GM18951 (cell line): ENCODE data around the gene PIGU.

Experiments used
- POLR2A ChIP-seq: IDR thresholded peaks from 4 replicates; pipeline ENCODE4 v1.6.1; 2011; ENCODE audit warnings: mild to moderate bottlenecking; ENCODE audit not compliant: insufficient read length, insufficient read depth; ENCODE audit errors: extremely low read depth
- in situ Hi-C: fragments of 300-500 bp; cut with MboI; formaldehyde crosslinking; loops from one replicate; pipeline ENCODE4 v1.12.0; 2022; ENCODE audit warnings: low sequenced_read_pairs, mixed read lengths, inconsistent platforms; ENCODE audit not compliant: unreplicated experiment

The PIGU gene

DNA sequence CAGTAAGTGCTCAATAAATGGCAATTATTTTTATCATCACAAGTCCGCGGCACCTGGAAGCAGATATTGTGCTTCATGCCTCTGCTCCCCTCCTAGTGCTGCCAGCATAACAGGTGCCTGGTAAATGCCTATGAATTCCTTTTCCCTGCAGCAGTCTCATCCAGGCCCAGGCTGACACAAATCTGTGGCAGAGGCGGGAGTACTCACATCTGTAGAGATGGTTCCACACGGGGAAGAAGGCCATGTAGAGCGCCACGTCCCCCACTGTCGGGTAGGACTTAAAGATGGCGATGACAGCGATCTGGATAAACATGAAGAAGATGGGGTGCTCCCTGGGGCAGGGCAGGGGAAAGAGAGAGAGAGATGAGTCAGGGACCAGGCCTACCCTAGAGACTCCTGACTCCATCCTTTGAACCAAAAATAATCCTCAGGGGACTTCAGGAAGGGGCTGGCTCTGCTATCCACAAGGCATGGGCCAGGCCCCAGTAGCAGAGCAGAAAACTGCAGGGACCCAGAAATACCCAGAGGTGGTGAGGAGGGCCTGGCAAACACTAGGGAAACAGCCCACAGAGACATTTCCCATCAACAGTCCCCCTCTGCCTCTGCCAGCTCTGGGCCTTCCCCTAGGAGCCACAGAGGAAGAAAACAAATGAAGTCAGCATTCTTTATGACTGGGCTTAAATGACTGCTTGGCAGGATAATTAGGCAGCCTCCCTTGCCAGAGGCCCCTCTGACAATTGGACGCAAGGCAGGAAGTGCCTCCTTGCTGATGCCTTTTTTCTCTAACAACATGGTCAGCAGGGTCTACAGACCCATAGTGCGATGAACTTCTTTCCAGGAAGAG is 95.3 kb downstream of the PIGU start:
- TF ChIP-seq POLR2A, result no peak
- in situ Hi-C loops, result no loop called here

- no peak for TF ChIP-seq POLR2A
- in situ Hi-C loops, result no loop called here
Measured at GRCh38 chr20:34579979-34580940, 96.6 kb downstream of the PIGU start.

DNA sequence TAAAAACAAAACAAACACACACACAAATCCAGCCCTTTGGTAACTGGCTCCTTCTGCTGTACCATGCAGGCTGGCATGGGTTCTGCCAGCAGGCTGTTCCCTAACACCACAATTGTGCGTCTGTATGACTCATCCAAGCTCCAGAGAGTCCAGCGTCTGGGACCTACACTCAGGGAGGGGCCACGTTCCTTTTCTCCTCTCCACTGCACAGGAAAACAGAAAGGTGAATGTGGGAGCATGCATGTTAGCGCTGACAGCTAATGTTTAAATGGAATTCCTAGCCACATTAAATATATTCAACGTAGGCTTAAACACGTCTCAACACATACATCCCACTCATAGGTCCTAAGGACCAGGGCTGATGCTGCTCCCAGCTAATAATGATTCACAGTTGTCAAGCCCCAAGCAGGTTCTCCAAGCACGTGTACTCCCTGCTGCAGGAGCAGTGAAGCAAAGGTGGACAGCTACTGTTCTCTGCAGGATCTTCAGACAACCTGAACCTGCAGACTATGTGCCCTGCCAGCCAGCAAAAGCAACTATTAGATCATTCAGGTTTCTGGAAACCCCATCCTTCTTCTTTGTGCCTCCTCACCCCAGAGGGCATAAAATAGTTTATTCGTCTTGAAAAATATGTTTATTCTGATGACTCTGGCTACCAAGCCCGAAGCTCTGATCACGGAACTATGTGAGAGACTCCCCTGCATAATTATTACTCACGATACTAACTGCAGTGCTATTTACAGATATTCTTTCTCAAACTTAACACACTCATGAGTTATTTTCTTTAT is 97.5 kb downstream of the PIGU start:
- no peak for TF ChIP-seq POLR2A
- in situ Hi-C loops, result no loop called here

DNA sequence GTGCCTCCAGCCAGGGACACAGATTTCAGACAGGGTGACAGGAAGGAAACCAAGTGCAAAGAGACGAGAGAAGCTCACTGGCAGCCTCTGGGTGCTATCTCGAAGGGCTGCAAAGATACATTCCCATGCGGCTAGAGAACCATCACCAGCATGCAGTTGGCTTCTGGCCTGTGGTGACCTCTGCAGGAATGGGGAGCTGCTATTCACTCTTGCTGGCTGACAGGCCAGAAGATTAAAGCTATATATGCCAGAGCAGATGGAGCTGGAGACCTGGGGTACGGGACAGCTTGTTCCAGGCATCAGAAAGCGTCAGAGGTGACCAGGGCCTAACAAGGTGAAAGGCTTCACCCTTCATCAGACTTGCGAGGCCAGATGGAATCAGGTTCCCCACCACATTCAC is 98.4 kb downstream of the PIGU start:
- in situ Hi-C loops, result no loop called here
- no peak for TF ChIP-seq POLR2A

- TF ChIP-seq POLR2A, result no peak
- in situ Hi-C loops, result no loop called here
Measured at GRCh38 chr20:34578025-34578424, 98.9 kb downstream of the PIGU start.

GRCh38 chr20:34577061-34577460 is 99.8 kb downstream of the PIGU start:
- in situ Hi-C loops, result no loop called here
- no peak for TF ChIP-seq POLR2A

- no peak for TF ChIP-seq POLR2A
- in situ Hi-C loops, result no loop called here
Measured at GRCh38 chr20:34575756-34576155, 101.1 kb downstream of the PIGU start.

- TF ChIP-seq POLR2A, result no peak
- in situ Hi-C loops, result no loop called here
Measured at GRCh38 chr20:34575271-34575670, 101.6 kb downstream of the PIGU start.

DNA sequence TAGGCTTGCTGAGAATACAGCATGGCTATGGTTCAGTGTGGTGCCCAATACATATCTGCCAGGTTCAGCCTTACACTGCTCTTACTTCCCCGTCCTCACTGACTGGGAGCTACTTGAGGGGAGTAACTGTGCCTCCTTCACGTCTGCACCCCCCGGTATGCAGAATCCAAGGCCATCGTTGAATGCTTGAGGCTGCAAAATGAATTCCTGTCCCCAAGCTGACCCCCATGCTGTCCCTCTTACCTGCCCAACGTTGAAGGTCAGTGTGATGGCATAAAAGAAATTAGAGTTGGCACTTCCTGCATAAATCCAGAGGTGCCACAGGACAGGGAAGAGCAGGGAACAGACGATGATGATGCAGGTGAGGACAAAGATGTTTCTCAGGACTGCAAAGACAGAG is 102.0 kb downstream of the PIGU start:
- no peak for TF ChIP-seq POLR2A
- in situ Hi-C loops, result no loop called here

- in situ Hi-C loops, result no loop called here
- no peak for TF ChIP-seq POLR2A
Measured at GRCh38 chr20:34574426-34574825, 102.5 kb downstream of the PIGU start.

GRCh38 chr20:34573541-34574300 is 103.2 kb downstream of the PIGU start:
- no peak for TF ChIP-seq POLR2A
- in situ Hi-C loops, result no loop called here

DNA sequence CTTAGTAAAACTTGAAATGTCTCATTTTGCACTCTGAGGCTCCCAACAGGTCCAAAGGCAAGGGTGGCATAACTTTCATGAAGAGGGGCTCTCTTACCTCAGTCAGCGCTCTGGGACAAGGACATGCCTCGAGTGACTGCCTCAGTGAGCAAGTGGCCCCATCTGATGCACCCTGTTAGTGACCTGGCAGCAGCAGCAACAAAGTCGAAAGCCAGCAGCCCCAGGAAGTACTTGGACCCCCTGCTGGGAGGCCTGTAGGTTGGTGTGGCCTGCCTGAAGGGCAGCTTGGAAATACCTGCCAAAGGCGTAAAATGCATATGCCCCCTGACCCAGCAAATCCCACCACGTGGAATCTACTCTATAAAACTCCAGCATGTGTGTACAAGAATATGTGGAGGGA is 105.1 kb downstream of the PIGU start:
- in situ Hi-C loops, result no loop called here
- TF ChIP-seq POLR2A, result no peak
